ENCODE data around the gene GABRB1.

GRCh38 chr4:47073647-47074046, 42.3 kb downstream of the GABRB1 start:
- TF ChIP-seq CTCF (tag by site-specific recombination; IDR thresholded peaks at IDR 0.05) (no peak), ZFP37 (tag by site-specific recombination; IDR thresholded peaks at IDR 0.05) (no peak), ZNF391 (tag by site-specific recombination; IDR thresholded peaks at IDR 0.05; ENCODE audit: borderline replicate concordance, low read depth) (no peak), ZBTB49 (tag by site-specific recombination; IDR thresholded peaks at IDR 0.05; ENCODE audit: low read depth) (no peak), AEBP2 (tag by site-specific recombination; IDR thresholded peaks at IDR 0.05; ENCODE audit: borderline replicate concordance) (no peak), GLI4 (tag by site-specific recombination; IDR thresholded peaks at IDR 0.05) (no peak), ZNF138 (tag by site-specific recombination; IDR thresholded peaks at IDR 0.05; ENCODE audit: borderline replicate concordance) (no peak), REST (tag by site-specific recombination; IDR thresholded peaks at IDR 0.05) (no peak)
